ENCODE measurements around the gene SNORC.
"Not testable (repeated sequence)": the region's sequence is repeated elsewhere in the genome, so short reads cannot be mapped to it uniquely, and the experiment has no call there.

SNORC gene

GRCh38 chr2:232896720-232897597 is 26.9 kb downstream of the SNORC start:
- no peak for DNase-seq (ENCODE audit: low spot score)

- DNase-seq (ENCODE audit: low spot score): no peak
Measured at GRCh38 chr2:232897598-232898408, 27.7 kb downstream of the SNORC start.

GRCh38 chr2:232898592-232899543 is 28.8 kb downstream of the SNORC start:
- DNase-seq (ENCODE audit: low spot score): no peak

GRCh38 chr2:232900811-232901735 is 31.0 kb downstream of the SNORC start:
- no peak for DNase-seq (ENCODE audit: low spot score)

- DNase-seq (ENCODE audit: low spot score): no peak
Measured at GRCh38 chr2:232901736-232902578, 31.9 kb downstream of the SNORC start.

- DNase-seq (ENCODE audit: low spot score): no peak
Measured at GRCh38 chr2:232903989-232904388, 33.9 kb downstream of the SNORC start.

- DNase-seq (ENCODE audit: low spot score): not testable (repeated sequence)
Measured at GRCh38 chr2:232906867-232907717, 37.0 kb downstream of the SNORC start.

GRCh38 chr2:232907718-232908085 is 37.6 kb downstream of the SNORC start:
- not testable (repeated sequence) for DNase-seq (ENCODE audit: low spot score)

- DNase-seq (ENCODE audit: low spot score): no peak
Measured at GRCh38 chr2:232908695-232909094, 38.6 kb downstream of the SNORC start.

GRCh38 chr2:232910376-232910775 is 40.3 kb downstream of the SNORC start:
- no peak for DNase-seq (ENCODE audit: low spot score)

GRCh38 chr2:232911712-232912277 is 41.7 kb downstream of the SNORC start:
- no peak for DNase-seq (ENCODE audit: low spot score)

GRCh38 chr2:232913903-232914302 is 43.8 kb downstream of the SNORC start:
- DNase-seq (ENCODE audit: low spot score): no peak

- no peak for DNase-seq (ENCODE audit: low spot score)
Measured at GRCh38 chr2:232919141-232919540, 49.1 kb downstream of the SNORC start.

- DNase-seq (ENCODE audit: low spot score): no peak
Measured at GRCh38 chr2:232920055-232920454, 50.0 kb downstream of the SNORC start.

GRCh38 chr2:232920760-232921159 is 50.7 kb downstream of the SNORC start:
- no peak for DNase-seq (ENCODE audit: low spot score)

GRCh38 chr2:232924433-232924832 is 54.4 kb downstream of the SNORC start:
- no peak for DNase-seq (ENCODE audit: low spot score)

GRCh38 chr2:232925153-232925820 is 55.2 kb downstream of the SNORC start:
- DNase-seq (ENCODE audit: low spot score): no peak

- DNase-seq (ENCODE audit: low spot score): no peak
Measured at GRCh38 chr2:232925821-232926156, 55.7 kb downstream of the SNORC start.
